Measurements from ENCODE around the gene COL23A1.

The COL23A1 gene

DNA sequence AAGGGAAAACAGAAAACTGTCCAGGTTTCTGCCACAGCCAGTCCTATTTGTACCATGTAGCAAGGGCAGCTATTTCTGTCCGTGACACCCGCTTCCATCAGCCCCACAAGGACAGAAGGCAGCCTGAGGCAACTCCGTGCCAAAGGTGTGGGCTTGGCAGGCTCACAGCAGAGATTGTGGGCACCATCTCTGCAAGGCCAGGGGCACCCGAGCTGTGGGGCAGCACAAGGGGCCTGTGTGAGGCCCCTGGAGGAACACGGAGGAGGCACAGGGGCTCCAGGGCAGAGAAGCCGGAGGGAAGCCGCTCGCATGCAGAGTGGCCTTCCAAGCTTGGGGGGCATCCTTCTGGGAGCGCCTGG lies 43.5 kb downstream of the COL23A1 start:
- Histone ChIP-seq H3K9me3 (no peaks in the 10 kb centered on the region), H3K4me1 (ENCODE audit: control insufficient read depth in 1 of 2, insufficient read depth in 1 of 2, low read depth in 1 of 2, low read length in 1 of 2) (peaks cover 29 to 37% of the 10 kb centered on the region in 2 experiments), H3K36me3 (no peaks in the 10 kb centered on the region), H3K4me3 (ENCODE audit: low read depth in 1 of 2, low read length in 1 of 2) (no peak overlapping the region), H3K27me3 (no peaks in the 10 kb centered on the region), H3K27ac (no peak overlapping the region)
- TF ChIP-seq, protein P1, sequence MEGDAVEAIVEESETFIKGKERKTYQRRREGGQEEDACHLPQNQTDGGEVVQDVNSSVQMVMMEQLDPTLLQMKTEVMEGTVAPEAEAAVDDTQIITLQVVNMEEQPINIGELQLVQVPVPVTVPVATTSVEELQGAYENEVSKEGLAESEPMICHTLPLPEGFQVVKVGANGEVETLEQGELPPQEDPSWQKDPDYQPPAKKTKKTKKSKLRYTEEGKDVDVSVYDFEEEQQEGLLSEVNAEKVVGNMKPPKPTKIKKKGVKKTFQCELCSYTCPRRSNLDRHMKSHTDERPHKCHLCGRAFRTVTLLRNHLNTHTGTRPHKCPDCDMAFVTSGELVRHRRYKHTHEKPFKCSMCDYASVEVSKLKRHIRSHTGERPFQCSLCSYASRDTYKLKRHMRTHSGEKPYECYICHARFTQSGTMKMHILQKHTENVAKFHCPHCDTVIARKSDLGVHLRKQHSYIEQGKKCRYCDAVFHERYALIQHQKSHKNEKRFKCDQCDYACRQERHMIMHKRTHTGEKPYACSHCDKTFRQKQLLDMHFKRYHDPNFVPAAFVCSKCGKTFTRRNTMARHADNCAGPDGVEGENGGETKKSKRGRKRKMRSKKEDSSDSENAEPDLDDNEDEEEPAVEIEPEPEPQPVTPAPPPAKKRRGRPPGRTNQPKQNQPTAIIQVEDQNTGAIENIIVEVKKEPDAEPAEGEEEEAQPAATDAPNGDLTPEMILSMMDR (IDR thresholded peaks at IDR 0.05): no peak

- Histone ChIP-seq H3K36me3 (no peaks in the 10 kb centered on the region), H3K27me3 (no peaks in the 10 kb centered on the region), H3K27ac (no peak overlapping the region), H3K9me3 (no peaks in the 10 kb centered on the region), H3K4me3 (ENCODE audit: low read depth in 1 of 2, low read length in 1 of 2) (no peak overlapping the region), H3K4me1 (ENCODE audit: control insufficient read depth in 1 of 2, insufficient read depth in 1 of 2, low read depth in 1 of 2, low read length in 1 of 2) (peaks cover 29 to 37% of the 10 kb centered on the region in 2 experiments)
- TF ChIP-seq, protein P1 (IDR thresholded peaks at IDR 0.05): no peak
These were observed 44.1 kb downstream of the COL23A1 start for GRCh38 chr5:178545941-178546674.

- Histone ChIP-seq H3K36me3 (no peaks in the 10 kb centered on the region), H3K27ac (no peak overlapping the region), H3K4me1 (ENCODE audit: control insufficient read depth in 1 of 2, insufficient read depth in 1 of 2, low read depth in 1 of 2, low read length in 1 of 2) (peaks cover 29 to 37% of the 10 kb centered on the region in 2 experiments), H3K27me3 (no peaks in the 10 kb centered on the region), H3K9me3 (no peaks in the 10 kb centered on the region), H3K4me3 (ENCODE audit: low read depth in 1 of 2, low read length in 1 of 2) (no peak overlapping the region)
- TF ChIP-seq, protein P1 (IDR thresholded peaks at IDR 0.05): no peak
These were observed 45.0 kb downstream of the COL23A1 start for GRCh38 chr5:178545176-178545575.

DNA sequence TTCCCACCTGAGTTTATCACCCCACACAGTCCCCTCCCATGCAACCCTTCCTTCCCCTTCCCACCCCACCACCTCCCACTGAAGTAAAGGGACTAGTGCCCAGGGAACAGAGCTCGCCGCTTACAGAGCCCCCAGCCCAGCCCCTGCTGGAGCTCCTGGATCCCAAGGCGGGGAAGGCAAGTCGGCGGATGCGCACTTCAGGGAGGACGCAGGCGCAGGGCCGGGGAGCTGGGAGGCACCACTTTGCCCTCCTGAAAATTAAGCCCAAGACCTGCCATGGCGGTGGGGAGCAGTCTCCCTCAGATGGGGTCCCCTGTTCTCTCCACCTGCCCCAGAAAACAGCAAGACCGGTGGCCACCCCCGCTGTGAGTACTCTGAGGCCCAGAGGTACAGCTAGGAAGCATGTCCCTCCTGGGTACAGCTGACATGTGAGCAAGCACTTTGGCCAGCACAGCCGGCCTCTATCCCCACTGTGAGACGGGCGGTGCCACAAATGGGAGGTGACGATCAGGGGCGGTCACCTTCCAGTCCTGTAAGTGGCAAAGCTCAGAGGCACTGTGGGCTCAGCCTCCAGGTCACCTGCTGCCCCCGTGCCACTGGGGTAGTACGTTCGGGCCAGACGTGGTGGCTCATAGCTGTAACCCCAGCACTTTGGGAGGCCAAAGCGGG lies 45.9 kb downstream of the COL23A1 start:
- Histone ChIP-seq H3K36me3 (no peaks in the 10 kb centered on the region), H3K27me3 (no peaks in the 10 kb centered on the region), H3K4me1 (ENCODE audit: control insufficient read depth in 1 of 2, insufficient read depth in 1 of 2, low read depth in 1 of 2, low read length in 1 of 2) (peaks cover 37 to 44% of the 10 kb centered on the region in 2 experiments), H3K4me3 (ENCODE audit: low read depth in 1 of 2, low read length in 1 of 2) (no peak overlapping the region), H3K9me3 (no peaks in the 10 kb centered on the region), H3K27ac (no peak overlapping the region)
- TF ChIP-seq, protein P1 (IDR thresholded peaks at IDR 0.05): no peak

GRCh38 chr5:178542455-178542854 lies 47.7 kb downstream of the COL23A1 start:
- Histone ChIP-seq H3K9me3 (no peaks in the 10 kb centered on the region), H3K4me3 (ENCODE audit: low read depth in 1 of 2, low read length in 1 of 2) (no peak overlapping the region), H3K27ac (no peak overlapping the region), H3K36me3 (no peaks in the 10 kb centered on the region), H3K4me1 (ENCODE audit: control insufficient read depth in 1 of 2, insufficient read depth in 1 of 2, low read depth in 1 of 2, low read length in 1 of 2) (peaks cover 55 to 63% of the 10 kb centered on the region in 2 experiments), H3K27me3 (no peaks in the 10 kb centered on the region)
- TF ChIP-seq, protein P1 (IDR thresholded peaks at IDR 0.05): no peak

Measured in neutrophil (primary cell).